Measurements from ENCODE around the gene ATP1A4.

DNA sequence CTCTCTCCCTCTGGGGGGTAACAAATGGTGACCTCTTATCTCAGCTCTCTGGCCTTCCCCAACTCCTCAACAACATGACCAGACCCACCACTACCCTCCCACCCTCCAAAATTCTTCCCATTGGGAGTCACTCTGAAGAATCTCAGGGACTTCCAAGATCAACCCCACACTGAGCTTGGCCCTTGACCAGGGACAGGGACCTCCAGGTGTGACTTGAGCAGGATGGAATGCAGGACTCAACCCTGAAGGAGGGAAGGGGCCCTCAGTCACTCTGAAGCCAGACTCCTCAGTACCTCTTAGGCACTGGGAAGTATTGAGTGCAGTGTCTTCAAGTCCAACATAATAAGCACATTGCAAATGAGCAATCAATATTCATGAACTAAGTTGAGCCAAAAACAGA is 40.8 kb downstream of the ATP1A4 start:
- TF ChIP-seq YY1 (tag by site-specific recombination; IDR thresholded peaks at IDR 0.05) (no peak), GLI4 (tag by site-specific recombination; IDR thresholded peaks at IDR 0.05) (no peak), ZNF600 (tag by site-specific recombination; IDR thresholded peaks at IDR 0.05) (no peak), ZNF274 (IDR thresholded peaks at IDR 0.05; ENCODE audit: low read length) (no peak), ZNF274 (tag by site-specific recombination; IDR thresholded peaks at IDR 0.05; ENCODE audit: borderline replicate concordance) (no peak)
- TF ChIP-seq, protein P1, sequence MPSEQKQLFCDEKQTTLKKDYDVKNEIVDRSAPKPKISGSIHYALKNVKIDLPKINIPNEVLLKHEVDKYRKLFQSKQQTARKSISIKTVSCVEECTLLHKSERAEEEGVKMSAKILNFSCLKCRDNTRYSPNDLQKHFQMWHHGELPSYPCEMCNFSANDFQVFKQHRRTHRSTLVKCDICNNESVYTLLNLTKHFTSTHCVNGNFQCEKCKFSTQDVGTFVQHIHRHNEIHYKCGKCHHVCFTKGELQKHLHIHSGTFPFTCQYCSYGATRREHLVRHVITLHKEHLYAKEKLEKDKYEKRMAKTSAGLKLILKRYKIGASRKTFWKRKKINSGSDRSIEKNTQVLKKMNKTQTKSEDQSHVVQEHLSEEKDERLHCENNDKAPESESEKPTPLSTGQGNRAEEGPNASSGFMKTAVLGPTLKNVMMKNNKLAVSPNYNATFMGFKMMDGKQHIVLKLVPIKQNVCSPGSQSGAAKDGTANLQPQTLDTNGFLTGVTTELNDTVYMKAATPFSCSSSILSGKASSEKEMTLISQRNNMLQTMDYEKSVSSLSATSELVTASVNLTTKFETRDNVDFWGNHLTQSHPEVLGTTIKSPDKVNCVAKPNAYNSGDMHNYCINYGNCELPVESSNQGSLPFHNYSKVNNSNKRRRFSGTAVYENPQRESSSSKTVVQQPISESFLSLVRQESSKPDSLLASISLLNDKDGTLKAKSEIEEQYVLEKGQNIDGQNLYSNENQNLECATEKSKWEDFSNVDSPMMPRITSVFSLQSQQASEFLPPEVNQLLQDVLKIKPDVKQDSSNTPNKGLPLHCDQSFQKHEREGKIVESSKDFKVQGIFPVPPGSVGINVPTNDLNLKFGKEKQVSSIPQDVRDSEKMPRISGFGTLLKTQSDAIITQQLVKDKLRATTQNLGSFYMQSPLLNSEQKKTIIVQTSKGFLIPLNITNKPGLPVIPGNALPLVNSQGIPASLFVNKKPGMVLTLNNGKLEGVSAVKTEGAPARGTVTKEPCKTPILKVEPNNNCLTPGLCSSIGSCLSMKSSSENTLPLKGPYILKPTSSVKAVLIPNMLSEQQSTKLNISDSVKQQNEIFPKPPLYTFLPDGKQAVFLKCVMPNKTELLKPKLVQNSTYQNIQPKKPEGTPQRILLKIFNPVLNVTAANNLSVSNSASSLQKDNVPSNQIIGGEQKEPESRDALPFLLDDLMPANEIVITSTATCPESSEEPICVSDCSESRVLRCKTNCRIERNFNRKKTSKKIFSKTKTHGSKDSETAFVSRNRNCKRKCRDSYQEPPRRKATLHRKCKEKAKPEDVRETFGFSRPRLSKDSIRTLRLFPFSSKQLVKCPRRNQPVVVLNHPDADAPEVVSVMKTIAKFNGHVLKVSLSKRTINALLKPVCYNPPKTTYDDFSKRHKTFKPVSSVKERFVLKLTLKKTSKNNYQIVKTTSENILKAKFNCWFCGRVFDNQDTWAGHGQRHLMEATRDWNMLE (tag by site-specific recombination; conservative IDR thresholded peaks at IDR 0.05; ENCODE audit: low read depth) = no peak
- TF ChIP-seq, protein P2, sequence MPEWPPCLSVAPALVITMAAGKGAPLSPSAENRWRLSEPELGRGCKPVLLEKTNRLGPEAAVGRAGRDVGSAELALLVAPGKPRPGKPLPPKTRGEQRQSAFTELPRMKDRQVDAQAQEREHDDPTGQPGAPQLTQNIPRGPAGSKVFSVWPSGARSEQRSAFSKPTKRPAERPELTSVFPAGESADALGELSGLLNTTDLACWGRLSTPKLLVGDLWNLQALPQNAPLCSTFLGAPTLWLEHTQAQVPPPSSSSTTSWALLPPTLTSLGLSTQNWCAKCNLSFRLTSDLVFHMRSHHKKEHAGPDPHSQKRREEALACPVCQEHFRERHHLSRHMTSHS (tag by site-specific recombination; IDR thresholded peaks at IDR 0.05) = no peak
- TF ChIP-seq, protein P3, sequence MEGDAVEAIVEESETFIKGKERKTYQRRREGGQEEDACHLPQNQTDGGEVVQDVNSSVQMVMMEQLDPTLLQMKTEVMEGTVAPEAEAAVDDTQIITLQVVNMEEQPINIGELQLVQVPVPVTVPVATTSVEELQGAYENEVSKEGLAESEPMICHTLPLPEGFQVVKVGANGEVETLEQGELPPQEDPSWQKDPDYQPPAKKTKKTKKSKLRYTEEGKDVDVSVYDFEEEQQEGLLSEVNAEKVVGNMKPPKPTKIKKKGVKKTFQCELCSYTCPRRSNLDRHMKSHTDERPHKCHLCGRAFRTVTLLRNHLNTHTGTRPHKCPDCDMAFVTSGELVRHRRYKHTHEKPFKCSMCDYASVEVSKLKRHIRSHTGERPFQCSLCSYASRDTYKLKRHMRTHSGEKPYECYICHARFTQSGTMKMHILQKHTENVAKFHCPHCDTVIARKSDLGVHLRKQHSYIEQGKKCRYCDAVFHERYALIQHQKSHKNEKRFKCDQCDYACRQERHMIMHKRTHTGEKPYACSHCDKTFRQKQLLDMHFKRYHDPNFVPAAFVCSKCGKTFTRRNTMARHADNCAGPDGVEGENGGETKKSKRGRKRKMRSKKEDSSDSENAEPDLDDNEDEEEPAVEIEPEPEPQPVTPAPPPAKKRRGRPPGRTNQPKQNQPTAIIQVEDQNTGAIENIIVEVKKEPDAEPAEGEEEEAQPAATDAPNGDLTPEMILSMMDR (tag by site-specific recombination; IDR thresholded peaks at IDR 0.05) = no peak
- TF ChIP-seq, protein P4, sequence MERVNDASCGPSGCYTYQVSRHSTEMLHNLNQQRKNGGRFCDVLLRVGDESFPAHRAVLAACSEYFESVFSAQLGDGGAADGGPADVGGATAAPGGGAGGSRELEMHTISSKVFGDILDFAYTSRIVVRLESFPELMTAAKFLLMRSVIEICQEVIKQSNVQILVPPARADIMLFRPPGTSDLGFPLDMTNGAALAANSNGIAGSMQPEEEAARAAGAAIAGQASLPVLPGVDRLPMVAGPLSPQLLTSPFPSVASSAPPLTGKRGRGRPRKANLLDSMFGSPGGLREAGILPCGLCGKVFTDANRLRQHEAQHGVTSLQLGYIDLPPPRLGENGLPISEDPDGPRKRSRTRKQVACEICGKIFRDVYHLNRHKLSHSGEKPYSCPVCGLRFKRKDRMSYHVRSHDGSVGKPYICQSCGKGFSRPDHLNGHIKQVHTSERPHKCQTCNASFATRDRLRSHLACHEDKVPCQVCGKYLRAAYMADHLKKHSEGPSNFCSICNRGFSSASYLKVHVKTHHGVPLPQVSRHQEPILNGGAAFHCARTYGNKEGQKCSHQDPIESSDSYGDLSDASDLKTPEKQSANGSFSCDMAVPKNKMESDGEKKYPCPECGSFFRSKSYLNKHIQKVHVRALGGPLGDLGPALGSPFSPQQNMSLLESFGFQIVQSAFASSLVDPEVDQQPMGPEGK (tag by site-specific recombination; IDR thresholded peaks at IDR 0.05) = no peak
